ENCODE results near the gene MUSTN1.

The MUSTN1 gene

GRCh38 chr3:52845157-52845556 is 10.3 kb upstream of the MUSTN1 start:
- Histone ChIP-seq H3K4me1 (ENCODE audit: control insufficient read depth, insufficient read depth, low read length) (peaks cover 15% of the 10 kb centered on the region), H3K27ac (ENCODE audit: insufficient read depth, low read depth, low read length, poor library complexity, severe bottlenecking) (no peak overlapping the region), H3K27me3 (ENCODE audit: control insufficient read depth, insufficient read depth, low read length, poor library complexity, severe bottlenecking) (no peaks in the 10 kb centered on the region), H3K4me3 (ENCODE audit: insufficient read depth, low read depth, low read length) (no peak overlapping the region), H3K36me3 (ENCODE audit: control insufficient read depth, insufficient read depth, low read length) (peaks cover 19% of the 10 kb centered on the region), H3K9me3 (ENCODE audit: control insufficient read depth, low read length) (no peaks in the 10 kb centered on the region)
- WGBS, 2 experiments: 76 to 80% methylated on average over 6 of the region's 6 CpGs

- Histone ChIP-seq H3K4me1 (ENCODE audit: control insufficient read depth, insufficient read depth, low read length) (peaks cover 16% of the 10 kb centered on the region), H3K27ac (ENCODE audit: insufficient read depth, low read depth, low read length, poor library complexity, severe bottlenecking) (no peak overlapping the region), H3K27me3 (ENCODE audit: control insufficient read depth, insufficient read depth, low read length, poor library complexity, severe bottlenecking) (no peaks in the 10 kb centered on the region), H3K9me3 (ENCODE audit: control insufficient read depth, low read length) (no peaks in the 10 kb centered on the region), H3K4me3 (ENCODE audit: insufficient read depth, low read depth, low read length) (no peak overlapping the region), H3K36me3 (ENCODE audit: control insufficient read depth, insufficient read depth, low read length) (peaks cover 18% of the 10 kb centered on the region)
- 97% methylated on average over 18 of the region's 18 CpGs for WGBS, 2 experiments
Observed at GRCh38 chr3:52844290-52844975, 9.6 kb upstream of the MUSTN1 start.

GRCh38 chr3:52843881-52844280 is 9.1 kb upstream of the MUSTN1 start:
- Histone ChIP-seq H3K27me3 (ENCODE audit: control insufficient read depth, insufficient read depth, low read length, poor library complexity, severe bottlenecking) (no peaks in the 10 kb centered on the region), H3K4me1 (ENCODE audit: control insufficient read depth, insufficient read depth, low read length) (peaks cover 16% of the 10 kb centered on the region), H3K9me3 (ENCODE audit: control insufficient read depth, low read length) (no peaks in the 10 kb centered on the region), H3K27ac (ENCODE audit: insufficient read depth, low read depth, low read length, poor library complexity, severe bottlenecking) (no peak overlapping the region), H3K36me3 (ENCODE audit: control insufficient read depth, insufficient read depth, low read length) (peaks cover 12% of the 10 kb centered on the region), H3K4me3 (ENCODE audit: insufficient read depth, low read depth, low read length) (no peak overlapping the region)
- 95 to 96% methylated on average over 2 of the region's 2 CpGs for whole genome bisulfite sequencing, 2 experiments

GRCh38 chr3:52843108-52843865 is 8.5 kb upstream of the MUSTN1 start:
- no peak overlapping the region for H3K27ac ChIP-seq (ENCODE audit: insufficient read depth, low read depth, low read length, poor library complexity, severe bottlenecking)
- H3K9me3 ChIP-seq (ENCODE audit: control insufficient read depth, low read length): no peaks in the 10 kb centered on the region
- no peaks in the 10 kb centered on the region for H3K27me3 ChIP-seq (ENCODE audit: control insufficient read depth, insufficient read depth, low read length, poor library complexity, severe bottlenecking)
- peaks cover 16% of the 10 kb centered on the region for H3K4me1 ChIP-seq (ENCODE audit: control insufficient read depth, insufficient read depth, low read length)
- no peak overlapping the region for H3K4me3 ChIP-seq (ENCODE audit: insufficient read depth, low read depth, low read length)
- H3K36me3 ChIP-seq (ENCODE audit: control insufficient read depth, insufficient read depth, low read length): peaks cover 8% of the 10 kb centered on the region
- 77 to 79% methylated on average over 20 of the region's 20 CpGs for WGBS, 2 experiments

GRCh38 chr3:52842424-52842823 is 7.6 kb upstream of the MUSTN1 start:
- 78 to 81% methylated on average over 7 of the region's 7 CpGs for WGBS, 2 experiments
- Histone ChIP-seq H3K36me3 (ENCODE audit: control insufficient read depth, insufficient read depth, low read length) (no peaks in the 10 kb centered on the region), H3K9me3 (ENCODE audit: control insufficient read depth, low read length) (no peaks in the 10 kb centered on the region), H3K27me3 (ENCODE audit: control insufficient read depth, insufficient read depth, low read length, poor library complexity, severe bottlenecking) (no peaks in the 10 kb centered on the region), H3K4me3 (ENCODE audit: insufficient read depth, low read depth, low read length) (no peak overlapping the region), H3K27ac (ENCODE audit: insufficient read depth, low read depth, low read length, poor library complexity, severe bottlenecking) (no peak overlapping the region), H3K4me1 (ENCODE audit: control insufficient read depth, insufficient read depth, low read length) (peaks cover 16% of the 10 kb centered on the region)

GRCh38 chr3:52841981-52842340 is 7.1 kb upstream of the MUSTN1 start:
- H3K4me3 ChIP-seq (ENCODE audit: insufficient read depth, low read depth, low read length): no peak overlapping the region
- H3K36me3 ChIP-seq (ENCODE audit: control insufficient read depth, insufficient read depth, low read length): no peaks in the 10 kb centered on the region
- H3K9me3 ChIP-seq (ENCODE audit: control insufficient read depth, low read length): no peaks in the 10 kb centered on the region
- WGBS, 2 experiments: 86 to 87% methylated on average over 12 of the region's 12 CpGs
- no peak overlapping the region for H3K27ac ChIP-seq (ENCODE audit: insufficient read depth, low read depth, low read length, poor library complexity, severe bottlenecking)
- no peaks in the 10 kb centered on the region for H3K27me3 ChIP-seq (ENCODE audit: control insufficient read depth, insufficient read depth, low read length, poor library complexity, severe bottlenecking)
- peaks cover 16% of the 10 kb centered on the region for H3K4me1 ChIP-seq (ENCODE audit: control insufficient read depth, insufficient read depth, low read length)

- Histone ChIP-seq H3K27ac (ENCODE audit: insufficient read depth, low read depth, low read length, poor library complexity, severe bottlenecking) (no peak overlapping the region), H3K36me3 (ENCODE audit: control insufficient read depth, insufficient read depth, low read length) (no peaks in the 10 kb centered on the region), H3K4me3 (ENCODE audit: insufficient read depth, low read depth, low read length) (no peak overlapping the region), H3K9me3 (ENCODE audit: control insufficient read depth, low read length) (no peaks in the 10 kb centered on the region), H3K27me3 (ENCODE audit: control insufficient read depth, insufficient read depth, low read length, poor library complexity, severe bottlenecking) (no peaks in the 10 kb centered on the region), H3K4me1 (ENCODE audit: control insufficient read depth, insufficient read depth, low read length) (peaks cover 20% of the 10 kb centered on the region)
- WGBS, 2 experiments: 90 to 93% methylated on average over 12 of the region's 12 CpGs
Observed at GRCh38 chr3:52841211-52841980, 6.6 kb upstream of the MUSTN1 start.

GRCh38 chr3:52839892-52840545 is 5.2 kb upstream of the MUSTN1 start:
- WGBS, 2 experiments: 92 to 94% methylated on average over 23 of the region's 23 CpGs
- Histone ChIP-seq H3K4me3 (ENCODE audit: insufficient read depth, low read depth, low read length) (no peak overlapping the region), H3K27ac (ENCODE audit: insufficient read depth, low read depth, low read length, poor library complexity, severe bottlenecking) (no peak overlapping the region)

GRCh38 chr3:52839268-52839575 is 4.4 kb upstream of the MUSTN1 start:
- no peaks in the 10 kb centered on the region for H3K27me3 ChIP-seq (ENCODE audit: control insufficient read depth, insufficient read depth, low read length, poor library complexity, severe bottlenecking)
- no peaks in the 10 kb centered on the region for H3K36me3 ChIP-seq (ENCODE audit: control insufficient read depth, insufficient read depth, low read length)
- no peak overlapping the region for H3K4me3 ChIP-seq (ENCODE audit: insufficient read depth, low read depth, low read length)
- H3K27ac ChIP-seq (ENCODE audit: insufficient read depth, low read depth, low read length, poor library complexity, severe bottlenecking): no peak overlapping the region
- WGBS, 2 experiments: 85 to 90% methylated on average over 2 of the region's 2 CpGs
- no peaks in the 10 kb centered on the region for H3K9me3 ChIP-seq (ENCODE audit: control insufficient read depth, low read length)
- peaks cover 42% of the 10 kb centered on the region for H3K4me1 ChIP-seq (ENCODE audit: control insufficient read depth, insufficient read depth, low read length)

More at GRCh38 chr3:52839892-52840545, 5.2 kb upstream of the MUSTN1 start:
- no peaks in the 10 kb centered on the region for H3K27me3 ChIP-seq (ENCODE audit: control insufficient read depth, insufficient read depth, low read length, poor library complexity, severe bottlenecking)
- no peaks in the 10 kb centered on the region for H3K36me3 ChIP-seq (ENCODE audit: control insufficient read depth, insufficient read depth, low read length)
- H3K9me3 ChIP-seq (ENCODE audit: control insufficient read depth, low read length): no peaks in the 10 kb centered on the region
- H3K4me1 ChIP-seq (ENCODE audit: control insufficient read depth, insufficient read depth, low read length): peaks cover 34% of the 10 kb centered on the region

Data from ectodermal cell (in vitro differentiated cells).